ENCODE measurements around the gene EPHA4. TPM values are rescaled to one million over a fixed set of nuclear protein-coding genes. Genes with fewer than 3 reads are reported as not detected.

EPHA4 gene
- total RNA-seq, 2 donors from 2014 or later = 12.0 to 88.8 TPM

DNA sequence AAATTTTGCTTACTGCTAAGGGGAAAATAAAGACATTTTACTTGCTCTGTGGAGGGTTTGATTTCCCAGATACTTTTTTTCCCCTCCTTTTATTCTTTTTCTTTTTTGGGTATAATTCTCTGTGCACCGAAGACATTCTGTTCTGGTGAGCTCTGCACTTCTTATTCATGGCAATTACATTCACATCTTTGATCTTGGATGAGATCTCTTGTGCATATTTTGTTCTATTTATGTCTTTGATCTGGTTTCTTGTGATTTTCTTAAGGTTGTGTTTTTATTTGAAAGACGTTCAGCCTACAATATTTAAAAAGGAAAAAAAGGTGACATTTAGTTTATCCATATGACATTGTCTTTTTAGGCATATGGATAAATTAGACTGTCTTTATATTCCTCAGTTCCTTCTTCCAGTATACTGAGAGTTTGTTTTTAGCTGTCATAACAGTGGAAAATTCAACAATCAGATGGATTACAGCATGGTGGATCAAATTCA, 33.7 kb upstream of the EPHA4 start:
- WGBS = 43% methylated on average over 2 of the region's 2 CpGs
- intact Hi-C loops (cut with DNase I) = no loop called here
- Histone ChIP-seq H3K27me3 (replicated peaks; ENCODE audit: insufficient read depth) (no peaks in the 10 kb centered on the region), H3K4me3 (no peak overlapping the region), H3K36me3 (no peaks in the 10 kb centered on the region), H3K4me1 (replicated peaks) (no peaks in the 10 kb centered on the region), H3K9me3 (no peaks in the 10 kb centered on the region), H3K27ac (no peak overlapping the region)
- no peak for TF ChIP-seq POLR2A (IDR thresholded peaks at IDR 0.05)
- TF ChIP-seq, protein P1, sequence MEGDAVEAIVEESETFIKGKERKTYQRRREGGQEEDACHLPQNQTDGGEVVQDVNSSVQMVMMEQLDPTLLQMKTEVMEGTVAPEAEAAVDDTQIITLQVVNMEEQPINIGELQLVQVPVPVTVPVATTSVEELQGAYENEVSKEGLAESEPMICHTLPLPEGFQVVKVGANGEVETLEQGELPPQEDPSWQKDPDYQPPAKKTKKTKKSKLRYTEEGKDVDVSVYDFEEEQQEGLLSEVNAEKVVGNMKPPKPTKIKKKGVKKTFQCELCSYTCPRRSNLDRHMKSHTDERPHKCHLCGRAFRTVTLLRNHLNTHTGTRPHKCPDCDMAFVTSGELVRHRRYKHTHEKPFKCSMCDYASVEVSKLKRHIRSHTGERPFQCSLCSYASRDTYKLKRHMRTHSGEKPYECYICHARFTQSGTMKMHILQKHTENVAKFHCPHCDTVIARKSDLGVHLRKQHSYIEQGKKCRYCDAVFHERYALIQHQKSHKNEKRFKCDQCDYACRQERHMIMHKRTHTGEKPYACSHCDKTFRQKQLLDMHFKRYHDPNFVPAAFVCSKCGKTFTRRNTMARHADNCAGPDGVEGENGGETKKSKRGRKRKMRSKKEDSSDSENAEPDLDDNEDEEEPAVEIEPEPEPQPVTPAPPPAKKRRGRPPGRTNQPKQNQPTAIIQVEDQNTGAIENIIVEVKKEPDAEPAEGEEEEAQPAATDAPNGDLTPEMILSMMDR (IDR thresholded peaks at IDR 0.05) = no peak
- no peak for TF ChIP-seq POLR2AphosphoS5 (IDR thresholded peaks at IDR 0.05)
- no peak for DNase-seq (ENCODE audit: low spot score)

DNA sequence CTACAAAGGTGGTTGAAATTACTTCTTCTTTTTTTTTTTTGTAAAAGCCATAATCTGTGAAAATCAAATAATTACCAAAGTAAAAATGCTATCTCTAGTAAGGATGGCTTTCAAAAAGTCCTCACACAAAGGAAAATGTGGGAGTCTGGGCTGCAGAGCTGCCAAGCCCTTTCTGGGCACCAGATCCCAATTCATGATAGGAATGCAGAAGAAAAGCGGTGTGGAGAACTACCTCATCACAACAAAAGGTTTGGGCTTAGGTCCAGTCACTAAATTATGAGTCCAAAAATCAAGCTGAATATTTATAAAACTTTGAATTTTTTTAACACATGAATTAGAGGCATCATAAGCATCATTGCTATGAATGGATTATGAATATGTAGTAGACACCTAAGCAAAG, 30.8 kb upstream of the EPHA4 start:
- Histone ChIP-seq H3K27me3 (replicated peaks; ENCODE audit: insufficient read depth) (no peaks in the 10 kb centered on the region), H3K9me3 (no peaks in the 10 kb centered on the region), H3K27ac (no peak overlapping the region), H3K4me3 (no peak overlapping the region), H3K4me1 (replicated peaks) (no peaks in the 10 kb centered on the region), H3K36me3 (no peaks in the 10 kb centered on the region)
- DNase-seq (ENCODE audit: low spot score) = no peak
- intact Hi-C loops (cut with DNase I) = no loop called here
- 36% methylated on average over 1 of the region's 1 CpG for WGBS
- TF ChIP-seq, protein P1 (IDR thresholded peaks at IDR 0.05) = no peak
- TF ChIP-seq POLR2A (IDR thresholded peaks at IDR 0.05) (no peak), POLR2AphosphoS5 (IDR thresholded peaks at IDR 0.05) (no peak)

DNA sequence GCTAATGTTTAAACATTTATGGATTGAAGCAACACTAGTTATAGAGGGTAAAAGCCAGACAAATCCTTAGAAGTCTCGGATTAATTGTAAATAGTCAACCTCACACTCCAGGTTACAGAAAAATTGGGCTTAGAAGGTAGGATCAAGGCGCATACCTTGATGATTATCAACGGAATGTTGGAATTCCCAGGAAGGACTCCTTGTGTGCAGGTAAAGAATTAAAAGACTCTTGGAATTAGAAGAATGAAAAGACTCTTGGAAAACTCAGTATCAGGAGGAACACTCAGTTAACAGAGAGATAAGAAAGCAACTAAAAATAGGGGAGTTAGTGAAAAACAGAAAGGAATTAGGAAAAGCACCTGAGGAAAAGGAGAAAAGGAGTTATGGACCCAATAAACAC, 29.3 kb upstream of the EPHA4 start:
- no peak for DNase-seq (ENCODE audit: low spot score)
- Histone ChIP-seq H3K4me3 (no peak overlapping the region), H3K9me3 (no peaks in the 10 kb centered on the region), H3K27ac (no peak overlapping the region), H3K4me1 (replicated peaks) (no peaks in the 10 kb centered on the region), H3K27me3 (replicated peaks; ENCODE audit: insufficient read depth) (no peaks in the 10 kb centered on the region), H3K36me3 (no peaks in the 10 kb centered on the region)
- intact Hi-C loops (cut with DNase I) = no loop called here
- 84% methylated on average over 3 of the region's 3 CpGs for WGBS
- TF ChIP-seq POLR2A (IDR thresholded peaks at IDR 0.05) (no peak), POLR2AphosphoS5 (IDR thresholded peaks at IDR 0.05) (no peak)
- TF ChIP-seq, protein P1 (IDR thresholded peaks at IDR 0.05) = no peak

DNA sequence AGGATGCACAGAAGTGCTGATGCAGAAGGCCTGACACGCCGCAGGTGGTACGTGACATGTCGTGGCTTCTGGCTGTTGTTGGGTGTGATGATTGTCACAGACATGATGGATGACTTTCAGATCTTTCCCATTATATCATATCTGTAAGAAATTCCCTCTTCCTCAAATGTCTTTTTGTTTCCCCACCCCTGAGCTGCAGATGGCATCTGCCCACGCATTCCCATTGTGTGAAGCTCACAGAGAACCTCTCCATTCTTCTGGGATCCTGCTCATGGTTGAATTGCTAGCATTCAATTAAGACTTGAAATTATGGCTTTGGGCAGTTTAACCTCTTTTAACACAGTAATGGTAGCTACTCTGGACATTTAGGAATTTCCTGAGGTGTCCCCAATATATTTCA, 28.3 kb upstream of the EPHA4 start:
- 91% methylated on average over 5 of the region's 5 CpGs for WGBS
- intact Hi-C loops (cut with DNase I) = no loop called here
- Histone ChIP-seq H3K36me3 (no peaks in the 10 kb centered on the region), H3K4me3 (no peak overlapping the region), H3K27me3 (replicated peaks; ENCODE audit: insufficient read depth) (no peaks in the 10 kb centered on the region), H3K9me3 (no peaks in the 10 kb centered on the region), H3K4me1 (replicated peaks) (no peaks in the 10 kb centered on the region), H3K27ac (no peak overlapping the region)
- no peak for DNase-seq (ENCODE audit: low spot score)
- no peak for TF ChIP-seq POLR2AphosphoS5 (IDR thresholded peaks at IDR 0.05)
- TF ChIP-seq, protein P1 (IDR thresholded peaks at IDR 0.05) = no peak
- no peak for TF ChIP-seq POLR2A (IDR thresholded peaks at IDR 0.05)

DNA sequence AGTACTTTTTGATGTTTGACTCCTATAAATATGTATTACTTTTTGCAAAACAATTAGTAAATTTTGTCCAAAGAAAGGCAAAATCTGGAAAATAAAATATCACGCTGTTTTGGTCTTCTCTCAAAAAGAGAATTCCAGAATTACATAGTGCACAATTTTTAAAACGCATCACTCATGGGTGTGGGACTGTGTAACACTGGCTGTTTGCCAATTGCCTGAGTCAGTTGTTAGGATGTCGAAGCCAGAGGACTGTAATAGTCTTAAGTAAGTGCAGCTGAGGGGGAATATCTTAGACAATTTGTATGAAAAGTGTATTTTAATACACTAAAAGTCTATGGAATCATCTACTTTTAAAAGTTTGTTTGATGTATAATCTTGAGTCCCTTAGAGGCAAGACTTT, 24.1 kb upstream of the EPHA4 start:
- no peak overlapping the region for H3K4me3 ChIP-seq
- intact Hi-C loops (cut with DNase I) = no loop called here
- H3K36me3 ChIP-seq = no peaks in the 10 kb centered on the region
- no peak for DNase-seq (ENCODE audit: low spot score)
- no peaks in the 10 kb centered on the region for H3K27me3 ChIP-seq (replicated peaks; ENCODE audit: insufficient read depth)
- no peaks in the 10 kb centered on the region for H3K4me1 ChIP-seq (replicated peaks)
- no peak overlapping the region for H3K27ac ChIP-seq
- 64% methylated on average over 3 of the region's 3 CpGs for WGBS
- no peaks in the 10 kb centered on the region for H3K9me3 ChIP-seq
- TF ChIP-seq POLR2A (IDR thresholded peaks at IDR 0.05) (no peak), POLR2AphosphoS5 (IDR thresholded peaks at IDR 0.05) (no peak)
- TF ChIP-seq, protein P1 (IDR thresholded peaks at IDR 0.05) = no peak

Measured in prostate gland (tissue), 2 donors.